NT2/D1 (cell line): ENCODE results near the gene LRBA.

Experiments used
- DNase-seq: peaks from one replicate; pipeline ENCODE4 v3.0.0-alpha.2; 2011; ENCODE audit warnings: low read depth, low spot score
- H3K27me3 ChIP-seq: 2 replicates; pipeline ENCODE4 v1.6.0; 2011; ENCODE audit warnings: mild to moderate bottlenecking; ENCODE audit not compliant: insufficient read length, insufficient read depth
- H3K36me3 ChIP-seq: 2 replicates; pipeline ENCODE4 v1.6.1; 2011; ENCODE audit warnings: mild to moderate bottlenecking, low read length, mixed read lengths; ENCODE audit not compliant: insufficient read depth, insufficient read length
- H3K4me1 ChIP-seq: 2 replicates; pipeline ENCODE4 v1.5.1; 2011; ENCODE audit not compliant: insufficient read depth, insufficient read length
- H3K4me3 ChIP-seq: 2 replicates; pipeline ENCODE4 v1.5.1; 2011; ENCODE audit warnings: low read depth; ENCODE audit not compliant: insufficient read length
- H3K9ac ChIP-seq: 2 replicates; pipeline ENCODE4 v1.6.0; 2011; ENCODE audit warnings: low read depth; ENCODE audit not compliant: insufficient read length
- H3K9me3 ChIP-seq: 2 replicates; pipeline ENCODE4 v1.5.1; 2011; ENCODE audit warnings: mild to moderate bottlenecking, low read length; ENCODE audit not compliant: insufficient read depth
- SUZ12 ChIP-seq: IDR thresholded peaks from 2 replicates; pipeline ENCODE4 v1.6.1; 2011; ENCODE audit not compliant: insufficient read length, insufficient read depth; ENCODE audit errors: extremely low read depth
- YY1 ChIP-seq: IDR thresholded peaks from 2 replicates; pipeline ENCODE4 v1.6.1; 2011; ENCODE audit not compliant: insufficient read length, insufficient read depth
- ZNF274 ChIP-seq: IDR thresholded peaks from 2 replicates; pipeline ENCODE4 v1.6.1; 2011; ENCODE audit warnings: mild to moderate bottlenecking, low read depth, low read length

Gene LRBA

GRCh38 chr4:150355418-150355817 lies 659.7 kb downstream of the LRBA start:
- Histone ChIP-seq H3K9me3 (no peaks in the 10 kb centered on the region), H3K27me3 (no peaks in the 10 kb centered on the region), H3K4me3 (no peak overlapping the region), H3K36me3 (no peaks in the 10 kb centered on the region), H3K9ac (no peak overlapping the region), H3K4me1 (no peaks in the 10 kb centered on the region)
- no peak for DNase-seq
- TF ChIP-seq SUZ12 (no peak), YY1 (no peak), ZNF274 (no peak)

GRCh38 chr4:150354214-150354796 lies 660.8 kb downstream of the LRBA start:
- DNase-seq, result no peak
- no peaks in the 10 kb centered on the region for H3K9me3 ChIP-seq
- H3K9ac ChIP-seq, result no peak overlapping the region
- TF ChIP-seq SUZ12, result no peak
- no peak for TF ChIP-seq ZNF274
- no peak for TF ChIP-seq YY1
- no peaks in the 10 kb centered on the region for H3K36me3 ChIP-seq
- no peaks in the 10 kb centered on the region for H3K4me1 ChIP-seq
- no peaks in the 10 kb centered on the region for H3K27me3 ChIP-seq
- no peak overlapping the region for H3K4me3 ChIP-seq

- no peaks in the 10 kb centered on the region for H3K4me1 ChIP-seq
- H3K27me3 ChIP-seq, result no peaks in the 10 kb centered on the region
- no peak overlapping the region for H3K9ac ChIP-seq
- DNase-seq, result no peak
- TF ChIP-seq ZNF274 (no peak), SUZ12 (no peak), YY1 (no peak)
- H3K36me3 ChIP-seq, result no peaks in the 10 kb centered on the region
- H3K4me3 ChIP-seq, result no peak overlapping the region
- H3K9me3 ChIP-seq, result no peaks in the 10 kb centered on the region
These were observed 667.0 kb downstream of the LRBA start for GRCh38 chr4:150348079-150348478.

GRCh38 chr4:150345207-150345744 lies 669.8 kb downstream of the LRBA start:
- Histone ChIP-seq H3K4me3 (no peak overlapping the region), H3K9me3 (no peaks in the 10 kb centered on the region), H3K36me3 (no peaks in the 10 kb centered on the region), H3K9ac (no peak overlapping the region), H3K27me3 (no peaks in the 10 kb centered on the region), H3K4me1 (no peaks in the 10 kb centered on the region)
- TF ChIP-seq SUZ12, result no peak
- TF ChIP-seq YY1, result no peak
- no peak for TF ChIP-seq ZNF274
- DNase-seq, result no peak

DNA sequence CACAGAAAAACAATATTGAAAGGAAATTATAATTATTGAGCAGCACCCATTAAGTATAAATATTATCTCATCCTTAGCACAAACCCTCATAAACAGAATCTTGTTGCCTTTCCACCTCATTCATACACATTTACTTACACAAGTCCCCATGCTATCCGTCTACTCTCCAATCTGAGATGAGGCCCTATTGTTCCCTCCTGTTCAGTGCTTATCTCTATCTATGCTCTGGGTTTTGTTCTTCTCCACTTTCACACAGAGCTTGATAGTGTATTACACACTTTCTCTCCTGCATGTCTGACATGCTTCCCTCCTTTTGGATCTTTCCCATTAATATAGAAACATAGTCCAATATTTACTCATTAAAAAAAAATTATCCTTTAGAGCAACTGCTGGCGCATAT lies 671.3 kb downstream of the LRBA start:
- no peak overlapping the region for H3K9ac ChIP-seq
- no peak for DNase-seq
- H3K4me1 ChIP-seq, result no peaks in the 10 kb centered on the region
- no peaks in the 10 kb centered on the region for H3K27me3 ChIP-seq
- no peak overlapping the region for H3K4me3 ChIP-seq
- TF ChIP-seq SUZ12 (no peak), YY1 (no peak), ZNF274 (no peak)
- no peaks in the 10 kb centered on the region for H3K9me3 ChIP-seq
- no peaks in the 10 kb centered on the region for H3K36me3 ChIP-seq

GRCh38 chr4:150342945-150343344 lies 672.1 kb downstream of the LRBA start:
- no peaks in the 10 kb centered on the region for H3K9me3 ChIP-seq
- no peak overlapping the region for H3K9ac ChIP-seq
- no peak for TF ChIP-seq SUZ12
- TF ChIP-seq YY1, result no peak
- no peak for TF ChIP-seq ZNF274
- no peak for DNase-seq
- H3K27me3 ChIP-seq, result no peaks in the 10 kb centered on the region
- H3K36me3 ChIP-seq, result no peaks in the 10 kb centered on the region
- H3K4me1 ChIP-seq, result no peaks in the 10 kb centered on the region
- H3K4me3 ChIP-seq, result no peak overlapping the region

DNA sequence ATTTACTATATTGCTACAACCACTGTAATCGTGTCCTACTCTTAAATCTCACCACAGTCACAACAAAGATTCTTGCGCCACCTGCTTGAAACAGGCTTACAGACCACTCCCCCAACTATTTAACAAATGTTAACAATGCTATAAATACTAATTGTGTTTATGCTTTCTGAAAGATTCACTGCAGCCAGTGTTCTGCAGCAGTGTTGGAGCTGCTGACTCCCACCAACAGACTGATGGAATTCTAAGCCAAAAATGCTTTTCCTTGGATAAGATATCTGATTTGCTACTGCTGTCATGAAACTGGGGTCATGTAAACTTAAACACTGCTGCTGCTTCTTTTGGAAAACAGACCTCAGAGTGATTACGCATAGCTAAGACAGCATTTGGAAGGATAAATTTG lies 677.4 kb downstream of the LRBA start:
- H3K9me3 ChIP-seq, result no peaks in the 10 kb centered on the region
- no peak overlapping the region for H3K4me3 ChIP-seq
- H3K36me3 ChIP-seq, result no peaks in the 10 kb centered on the region
- no peaks in the 10 kb centered on the region for H3K27me3 ChIP-seq
- no peaks in the 10 kb centered on the region for H3K4me1 ChIP-seq
- H3K9ac ChIP-seq, result no peak overlapping the region
- no peak for TF ChIP-seq YY1
- TF ChIP-seq SUZ12, result no peak
- no peak for TF ChIP-seq ZNF274
- DNase-seq, result no peak
